ENCODE measurements around the gene DYNLT2.

DYNLT2 gene

GRCh38 chr6:169795196-169795595 lies 43.8 kb upstream of the DYNLT2 start:
- no peak for TF ChIP-seq CTCF (IDR thresholded peaks at IDR 0.05; ENCODE audit: control insufficient read depth, insufficient read depth, low read depth, low read length, missing control alignments)
- no peak for DNase-seq (ENCODE audit: low read depth)
- H3K4me3 ChIP-seq (ENCODE audit: control insufficient read depth, low read depth, low read length), result no peak overlapping the region

GRCh38 chr6:169794317-169795055 lies 43.1 kb upstream of the DYNLT2 start:
- no peak for TF ChIP-seq CTCF (IDR thresholded peaks at IDR 0.05; ENCODE audit: control insufficient read depth, insufficient read depth, low read depth, low read length, missing control alignments)
- no peak for DNase-seq (ENCODE audit: low read depth)
- H3K4me3 ChIP-seq (ENCODE audit: control insufficient read depth, low read depth, low read length), result no peak overlapping the region

- no peak for TF ChIP-seq CTCF (IDR thresholded peaks at IDR 0.05; ENCODE audit: control insufficient read depth, insufficient read depth, low read depth, low read length, missing control alignments)
- no peak for DNase-seq (ENCODE audit: low read depth)
- no peak overlapping the region for H3K4me3 ChIP-seq (ENCODE audit: control insufficient read depth, low read depth, low read length)
Observed at GRCh38 chr6:169793408-169793807, 42.0 kb upstream of the DYNLT2 start.

- no peak for DNase-seq (ENCODE audit: low read depth)
- no peak overlapping the region for H3K4me3 ChIP-seq (ENCODE audit: control insufficient read depth, low read depth, low read length)
- no peak for TF ChIP-seq CTCF (IDR thresholded peaks at IDR 0.05; ENCODE audit: control insufficient read depth, insufficient read depth, low read depth, low read length, missing control alignments)
Observed at GRCh38 chr6:169792306-169793015, 41.1 kb upstream of the DYNLT2 start.

- H3K4me3 ChIP-seq (ENCODE audit: control insufficient read depth, low read depth, low read length), result no peak overlapping the region
- no peak for TF ChIP-seq CTCF (IDR thresholded peaks at IDR 0.05; ENCODE audit: control insufficient read depth, insufficient read depth, low read depth, low read length, missing control alignments)
- no peak for DNase-seq (ENCODE audit: low read depth)
Observed at GRCh38 chr6:169791721-169792131, 40.4 kb upstream of the DYNLT2 start.

- DNase-seq (ENCODE audit: low read depth), result peak; percentile 21
- H3K4me3 ChIP-seq (ENCODE audit: control insufficient read depth, low read depth, low read length), result peak overlapping the region; percentile 42
- TF ChIP-seq CTCF (IDR thresholded peaks at IDR 0.05; ENCODE audit: control insufficient read depth, insufficient read depth, low read depth, low read length, missing control alignments), result peak; percentile 98
Observed at GRCh38 chr6:169789944-169790927, 38.9 kb upstream of the DYNLT2 start.
